Liver (tissue), 9 donors: ENCODE data around the gene DEFB124. TPM values are rescaled to one million over a fixed set of nuclear protein-coding genes. Genes with fewer than 3 reads are reported as not detected.
A peak's percentile ranks its signal among the peaks of the same experiment; 100 is the strongest.

Experiments
- DNase-seq: peaks from one replicate; pipeline ENCODE4 v3.0.0-alpha.2; 2017; ENCODE audit warnings: low spot score
- H3K27ac ChIP-seq, 2 donors: one replicate each; pipeline ENCODE4 v1.7.0; 2013; ENCODE audit warnings: inconsistent platforms in 2 of 2, low read length in 2 of 2, control low read depth in 1 of 2, low read depth in 1 of 2, mild to moderate bottlenecking in 1 of 2
- H3K27me3 ChIP-seq, 4 donors: one replicate each; pipeline versions ENCODE4 v1.6.1 to v1.7.0; 2013; ENCODE audit warnings: low read length in 3 of 4, inconsistent platforms in 1 of 4, mild to moderate bottlenecking in 1 of 4, moderate library complexity in 1 of 4; ENCODE audit not compliant: control insufficient read depth in 4 of 4, insufficient read depth in 4 of 4
- H3K36me3 ChIP-seq, 4 donors: one replicate each; pipeline versions ENCODE4 v1.6.1 to v1.7.0; 2013; ENCODE audit warnings: low read length in 3 of 4, mild to moderate bottlenecking in 3 of 4, low read depth in 1 of 4, moderate library complexity in 1 of 4; ENCODE audit not compliant: control insufficient read depth in 4 of 4, insufficient read depth in 3 of 4
- H3K4me1 ChIP-seq, 4 donors: one replicate each; pipeline versions ENCODE4 v1.6.1 to v1.7.0; 2013; ENCODE audit warnings: low read length in 3 of 4, mild to moderate bottlenecking in 3 of 4, moderate library complexity in 1 of 4; ENCODE audit not compliant: control insufficient read depth in 4 of 4, insufficient read depth in 4 of 4
- H3K4me3 ChIP-seq, 3 donors: one replicate each; pipeline versions ENCODE4 v1.6.1 to v1.7.0; 2013; ENCODE audit warnings: low read length in 3 of 3, control low read depth in 1 of 3, low read depth in 1 of 3, mild to moderate bottlenecking in 1 of 3
- H3K9ac ChIP-seq, 2 donors: one replicate each; pipeline ENCODE4 v1.7.0; 2013; ENCODE audit warnings: low read length in 2 of 2, mild to moderate bottlenecking in 2 of 2, moderate library complexity in 2 of 2, control low read depth in 1 of 2, low read depth in 1 of 2
- H3K9me3 ChIP-seq, 4 donors: one replicate each; pipeline versions ENCODE4 v1.6.1 to v1.7.0; 2013; ENCODE audit warnings: low read length in 3 of 4; ENCODE audit not compliant: control insufficient read depth in 4 of 4
- ATF3 ChIP-seq: IDR thresholded peaks from 2 replicates; pipeline ENCODE4 v1.6.1; 2016; ENCODE audit warnings: antibody characterized with exemption
- FOXA1 ChIP-seq: IDR thresholded peaks from 2 replicates; pipeline ENCODE4 v1.6.1; 2016; ENCODE audit warnings: antibody characterized with exemption
- FOXA2 ChIP-seq: IDR thresholded peaks from 2 replicates; pipeline ENCODE4 v1.6.1; 2016; ENCODE audit warnings: antibody characterized with exemption
- GABPA ChIP-seq, 2 donors: IDR thresholded peaks in 1 of 2; conservative IDR thresholded peaks in 1 of 2; 2 replicates each; pipeline ENCODE4 v1.6.1; 2016; ENCODE audit warnings: antibody characterized with exemption in 2 of 2, mild to moderate bottlenecking in 1 of 2, moderate library complexity in 1 of 2
- HNF4G ChIP-seq: IDR thresholded peaks from 2 replicates; pipeline ENCODE4 v1.6.1; 2016; ENCODE audit warnings: antibody characterized with exemption
- MAX ChIP-seq: IDR thresholded peaks from 2 replicates; pipeline ENCODE4 v1.6.1; 2016; ENCODE audit warnings: antibody characterized with exemption
- NR2F2 ChIP-seq: IDR thresholded peaks from 2 replicates; pipeline ENCODE4 v1.6.1; 2016; ENCODE audit warnings: antibody characterized with exemption
- RAD21 ChIP-seq, 2 donors: IDR thresholded peaks; 2 replicates each; pipeline ENCODE4 v1.6.1; 2016; ENCODE audit warnings: antibody characterized with exemption in 2 of 2, mild to moderate bottlenecking in 2 of 2
- REST ChIP-seq: IDR thresholded peaks from 2 replicates; pipeline ENCODE4 v1.6.1; 2016; ENCODE audit warnings: antibody characterized with exemption, mild to moderate bottlenecking
- RXRA ChIP-seq, 2 donors: IDR thresholded peaks; 2 replicates each; pipeline ENCODE4 v1.6.1; 2017 to 2018; ENCODE audit warnings: antibody characterized with exemption in 2 of 2, mild to moderate bottlenecking in 1 of 2
- SP1 ChIP-seq: IDR thresholded peaks from 2 replicates; pipeline ENCODE4 v1.6.1; 2018; ENCODE audit warnings: antibody characterized with exemption, mild to moderate bottlenecking
- TAF1 ChIP-seq: conservative IDR thresholded peaks from 2 replicates; pipeline ENCODE4 v1.6.1; 2016; ENCODE audit warnings: antibody characterized with exemption, mild to moderate bottlenecking
- YY1 ChIP-seq: IDR thresholded peaks from 2 replicates; pipeline ENCODE4 v1.6.1; 2016; ENCODE audit warnings: antibody characterized with exemption, mild to moderate bottlenecking
- ZBTB33 ChIP-seq: IDR thresholded peaks from 2 replicates; pipeline ENCODE4 v1.6.1; 2016; ENCODE audit warnings: antibody characterized with exemption
- WGBS: extraction: QIAGEN DNeasy Blood & Tissue Kit; methylation state at CpG from one replicate; pipeline ENCODE4 v1.1.7; 2013; 5-methylcytosine and 5-hydroxymethylcytosine counted together
- polyA plus RNA-seq, 2 donors: library from polyadenylated mRNA; stranded (reverse) in 1 of 2; unstranded in 1 of 2; fragments of 200-250 nt in 1 of 2; fragments of >200 nt in 1 of 2; fragmentation: Nextera tagmentation in 1 of 2; extraction: Ambion mirVana in 1 of 2; gene quantifications; one replicate each; pipeline versions ENCODE4 v1.2.1 to v1.2.3, GENCODE V29; 2013 to 2015
- total RNA-seq, 2 donors: library from RNA; depleted of rRNA; stranded (reverse); fragments of >200 nt; gene quantifications; one replicate each; pipeline ENCODE4 v1.2.3, GENCODE V29; 2014
- donor health status: healthy.
- donor health status: healthy.
- donor health status: healthy.
- donor health status: healthy.
- donor health status: healthy.

Gene DEFB124
- total and polyA plus RNA-seq, 4 donors = not detected

- TF ChIP-seq NR2F2 (peak; percentile 55), SP1 (peak; percentile 26), RAD21 (IDR thresholded peaks at IDR 0.05) (peak in 1 of 2 donors; percentile 16), ZBTB33 (no peak)
- no peak overlapping the region for H3K27ac ChIP-seq
- peaks cover 0 to 4% (median 0%) of the 10 kb centered on the region in 4 donors for H3K27me3 ChIP-seq
- no peak overlapping the region for H3K4me3 ChIP-seq
- H3K4me1 ChIP-seq = no peaks in the 10 kb centered on the region
- WGBS = 55% methylated on average over 15 of the region's 15 CpGs
- no peak for DNase-seq
- H3K36me3 ChIP-seq = no peaks in the 10 kb centered on the region
- no peaks in the 10 kb centered on the region for H3K9me3 ChIP-seq
- no peak overlapping the region for H3K9ac ChIP-seq
These were observed 21.9 kb upstream of the DEFB124 start for GRCh38 chr20:31496761-31497295.

DNA sequence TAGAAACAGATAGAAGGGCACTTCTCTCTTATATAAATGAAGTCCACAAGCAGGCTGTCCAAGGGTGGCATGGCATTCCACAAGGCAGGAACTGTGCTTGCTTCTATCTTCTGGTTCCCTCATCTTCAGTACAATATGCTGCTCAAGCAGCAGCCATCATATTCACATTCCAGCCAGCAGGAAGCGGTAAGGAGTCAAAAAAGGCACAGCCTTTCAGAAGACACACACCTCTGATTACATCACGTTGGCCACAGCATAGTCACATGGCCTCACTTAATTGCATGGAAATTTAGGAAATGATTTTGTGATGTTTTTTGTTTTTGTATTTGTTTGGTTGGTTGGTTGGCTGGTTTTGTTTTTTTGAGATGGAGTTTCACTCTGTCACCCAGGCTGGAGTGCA, 19.2 kb upstream of the DEFB124 start:
- Histone ChIP-seq H3K4me3 (no peak overlapping the region), H3K9me3 (no peaks in the 10 kb centered on the region), H3K36me3 (no peaks in the 10 kb centered on the region), H3K27ac (no peak overlapping the region), H3K9ac (no peak overlapping the region), H3K4me1 (no peaks in the 10 kb centered on the region), H3K27me3 (peaks cover 0 to 4% (median 0%) of the 10 kb centered on the region in 4 donors)
- WGBS = 54% methylated on average over 2 of the region's 2 CpGs
- no peak for DNase-seq
- TF ChIP-seq SP1 = no peak

GRCh38 chr20:31490752-31491151, 15.8 kb upstream of the DEFB124 start:
- Histone ChIP-seq H3K4me3 (no peak overlapping the region), H3K27ac (no peak overlapping the region), H3K9ac (no peak overlapping the region), H3K36me3 (no peaks in the 10 kb centered on the region), H3K4me1 (no peaks in the 10 kb centered on the region), H3K27me3 (peaks cover 0 to 4% (median 0%) of the 10 kb centered on the region in 4 donors), H3K9me3 (no peaks in the 10 kb centered on the region)
- no peak for TF ChIP-seq HNF4G
- TF ChIP-seq YY1 = no peak
- TF ChIP-seq ATF3 = no peak
- TF ChIP-seq REST = no peak
- TF ChIP-seq SP1 = no peak
- TF ChIP-seq FOXA1 = no peak
- no peak for TF ChIP-seq NR2F2
- no peak for TF ChIP-seq RXRA (IDR thresholded peaks at IDR 0.05)
- TF ChIP-seq GABPA (IDR thresholded peaks at IDR 0.05 in 1 of 2, conservative IDR thresholded peaks at IDR 0.05 in 1 of 2) = no peak
- TF ChIP-seq ZBTB33 = no peak
- TF ChIP-seq MAX = no peak
- TF ChIP-seq TAF1 = no peak
- TF ChIP-seq FOXA2 = no peak
- WGBS = 93% methylated on average over 3 of the region's 3 CpGs
- no peak for DNase-seq
